NAMALWA (cell line): Measurements from ENCODE around the gene SEZ6L.
A peak's percentile ranks its signal among the peaks of the same experiment; 100 is the strongest.

Source experiments
- DNase-seq: peaks from one replicate; pipeline ENCODE4 v3.0.0-alpha.2; 2015; ENCODE audit warnings: low spot score

SEZ6L gene

DNA sequence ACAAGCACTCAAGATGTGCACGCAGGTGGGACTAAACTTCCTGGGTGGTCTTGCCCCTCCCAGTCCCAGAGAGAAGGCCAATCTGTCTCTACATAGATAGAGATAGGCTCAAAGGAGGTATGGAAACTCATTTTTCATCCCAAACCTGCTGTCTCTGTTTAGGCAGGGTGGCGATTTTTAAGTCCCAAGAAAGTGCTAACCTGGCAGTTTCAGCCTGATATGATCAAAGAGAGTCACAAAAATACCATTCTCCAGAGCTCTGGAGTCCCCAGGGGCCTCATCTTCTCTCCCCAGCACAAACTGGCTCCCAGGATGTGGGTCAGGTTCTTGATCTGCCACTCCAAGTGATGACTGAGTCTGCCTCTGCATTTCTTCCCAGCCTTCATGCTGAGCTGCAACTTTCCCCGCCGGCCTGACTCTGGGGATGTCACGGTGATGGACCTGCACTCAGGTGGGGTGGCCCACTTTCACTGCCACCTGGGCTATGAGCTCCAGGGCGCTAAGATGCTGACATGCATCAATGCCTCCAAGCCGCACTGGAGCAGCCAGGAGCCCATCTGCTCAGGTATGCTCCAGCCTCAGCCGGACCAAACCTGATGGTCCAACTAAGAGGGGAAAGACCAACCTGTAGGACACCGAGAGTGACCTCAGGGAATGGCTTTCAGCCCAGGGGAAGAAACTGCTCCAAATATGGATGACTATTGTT, 129.5 kb downstream of the SEZ6L start:
- DNase-seq, result no peak

DNA sequence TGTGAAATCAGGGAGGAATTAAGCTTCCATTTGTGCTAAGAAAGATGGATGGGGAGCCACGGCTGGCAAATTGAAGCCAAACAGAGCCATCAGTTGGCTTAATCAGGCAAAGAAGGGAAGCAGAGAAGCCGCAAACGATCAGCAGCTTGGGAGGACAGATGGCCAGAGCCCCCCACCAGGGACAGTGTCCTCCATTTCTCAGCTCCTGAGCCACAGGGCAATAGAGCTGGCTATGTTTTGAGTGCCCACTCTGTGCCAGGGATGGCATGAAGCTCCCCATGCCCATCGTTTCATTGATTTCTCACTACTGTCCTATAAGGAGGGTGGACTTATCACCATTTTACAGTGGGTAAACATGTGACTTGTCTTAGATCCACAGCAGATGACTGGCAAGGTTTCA, 133.5 kb downstream of the SEZ6L start:
- DNase-seq, result no peak

DNA sequence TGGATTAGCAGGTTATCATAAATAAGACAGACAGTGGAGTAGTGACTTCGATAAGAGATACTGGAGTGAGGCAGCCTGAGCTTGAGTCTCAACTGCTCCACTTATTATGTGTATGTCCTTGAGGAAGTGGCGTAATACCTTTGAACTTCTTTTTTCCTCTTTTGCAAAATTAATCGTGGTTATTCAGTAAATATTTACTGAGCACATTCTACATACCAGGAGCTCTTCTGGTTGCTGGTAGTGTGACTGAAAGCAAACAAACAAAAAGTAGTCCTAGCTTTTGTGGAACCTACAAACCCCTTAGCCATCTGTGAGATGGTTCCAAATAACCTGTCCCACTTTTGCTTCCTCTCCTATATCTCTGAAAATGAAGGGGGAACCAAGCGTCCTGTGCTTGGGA, 134.2 kb downstream of the SEZ6L start:
- no peak for DNase-seq

DNA sequence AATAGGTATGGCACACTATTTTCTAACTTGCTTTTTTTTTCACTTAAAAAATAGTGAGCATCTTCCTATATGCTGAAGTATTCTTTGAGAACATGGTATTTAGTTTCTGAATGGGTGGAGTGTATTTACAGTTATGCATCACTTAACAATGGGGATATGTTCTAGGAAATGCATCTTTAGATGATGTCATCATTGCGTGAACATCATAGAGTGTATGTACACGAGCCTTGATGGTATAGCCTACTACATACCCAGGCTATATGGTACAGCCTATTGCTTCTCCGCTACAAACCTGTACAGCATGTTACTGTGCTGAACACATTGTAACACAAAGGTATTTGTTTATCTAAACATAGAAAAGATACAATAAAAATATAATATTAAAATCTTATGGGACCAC, 135.5 kb downstream of the SEZ6L start:
- DNase-seq, result no peak

DNA sequence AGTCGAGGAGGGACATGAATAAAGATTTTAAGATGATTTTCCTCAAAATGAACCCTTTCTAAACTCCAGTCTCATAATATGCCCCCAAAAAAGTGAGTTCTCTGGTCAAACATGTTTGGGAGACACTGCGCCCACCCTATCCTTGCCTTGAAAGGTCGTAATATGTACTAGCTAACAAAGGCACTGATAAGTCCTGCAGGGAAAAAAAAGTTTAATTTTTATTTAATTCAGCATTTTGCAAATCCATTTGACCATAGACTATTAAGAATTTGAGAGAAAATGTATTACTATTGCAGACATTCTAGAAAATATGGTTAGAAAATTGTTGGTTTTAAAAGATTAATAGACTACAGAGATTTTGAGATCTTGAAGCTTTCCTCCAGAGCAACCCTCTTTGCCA, 139.2 kb downstream of the SEZ6L start:
- DNase-seq, result no peak

DNA sequence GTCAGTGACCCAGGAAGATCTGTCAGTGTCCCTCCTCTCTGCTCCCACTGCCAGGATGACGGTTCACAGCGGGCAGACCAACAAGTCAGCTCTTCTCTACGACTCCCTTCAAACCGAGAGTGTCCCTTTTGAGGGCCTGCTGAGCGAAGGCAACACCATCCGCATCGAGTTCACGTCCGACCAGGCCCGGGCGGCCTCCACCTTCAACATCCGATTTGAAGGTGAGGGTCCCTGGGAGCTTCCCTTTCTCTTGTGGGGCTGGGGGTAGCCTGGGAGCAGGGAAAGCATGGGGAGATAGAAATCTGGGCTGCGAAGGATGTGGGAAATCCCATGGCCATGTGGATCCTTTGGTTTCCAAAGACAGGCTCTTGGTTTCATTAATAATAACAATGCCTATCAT, 141.4 kb downstream of the SEZ6L start:
- no peak for DNase-seq

DNA sequence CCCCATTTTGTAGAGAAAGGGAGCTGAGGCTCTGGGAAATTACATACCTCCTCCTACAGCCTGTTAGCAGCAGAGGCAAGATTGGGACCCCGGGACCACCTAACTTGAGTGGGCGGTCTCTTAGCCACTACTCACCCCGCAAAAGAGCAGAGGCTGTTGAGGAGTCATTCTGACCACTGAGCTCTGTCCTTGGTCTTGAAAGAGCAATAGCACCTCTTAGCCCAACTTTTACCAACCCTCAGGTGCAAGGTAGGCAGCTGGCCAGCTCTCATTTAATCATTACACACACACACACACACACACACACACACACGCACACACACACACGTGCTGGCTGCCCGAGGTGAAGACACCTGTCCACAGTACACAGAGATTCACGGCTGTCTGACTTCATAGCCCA, 144.0 kb downstream of the SEZ6L start:
- no peak for DNase-seq

DNA sequence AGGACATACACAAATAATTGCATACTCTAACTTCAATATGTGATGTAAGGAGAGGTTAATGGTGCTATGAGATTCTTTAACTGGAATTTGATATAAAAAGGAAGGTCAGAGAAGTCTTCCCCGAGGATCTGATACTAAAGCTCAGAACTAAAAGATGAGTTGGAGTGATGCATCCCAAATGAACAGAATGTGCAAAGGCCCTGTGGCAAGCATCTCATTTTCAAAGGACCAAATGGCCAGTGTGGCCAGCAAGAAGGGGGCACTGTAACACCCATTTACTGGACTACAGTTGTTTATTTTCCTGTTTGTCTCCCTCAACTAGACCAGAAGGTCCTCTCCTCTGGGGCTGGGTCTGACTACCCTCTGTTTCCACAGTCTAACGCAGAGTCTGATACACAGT, 144.9 kb downstream of the SEZ6L start:
- no peak for DNase-seq

DNA sequence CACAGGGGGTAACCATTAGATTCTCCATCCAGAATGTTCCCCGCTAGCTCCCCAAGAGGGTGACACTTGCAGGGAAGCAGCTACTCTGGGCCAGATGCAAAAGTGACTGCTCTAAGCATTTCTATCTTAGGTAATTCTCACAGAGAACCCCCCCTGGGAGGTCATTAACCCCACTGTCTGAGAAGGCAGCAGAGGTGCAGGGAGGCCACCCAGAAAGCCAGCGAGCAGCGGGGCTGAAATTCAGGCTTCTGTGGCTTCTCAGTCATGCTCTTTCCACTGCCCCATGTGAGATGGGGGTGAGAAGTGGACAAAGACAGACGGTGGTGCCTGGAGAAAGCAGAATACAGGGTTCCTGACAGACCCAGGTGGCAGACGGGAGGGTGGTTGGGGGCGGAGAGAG, 145.4 kb downstream of the SEZ6L start:
- DNase-seq, result no peak

DNA sequence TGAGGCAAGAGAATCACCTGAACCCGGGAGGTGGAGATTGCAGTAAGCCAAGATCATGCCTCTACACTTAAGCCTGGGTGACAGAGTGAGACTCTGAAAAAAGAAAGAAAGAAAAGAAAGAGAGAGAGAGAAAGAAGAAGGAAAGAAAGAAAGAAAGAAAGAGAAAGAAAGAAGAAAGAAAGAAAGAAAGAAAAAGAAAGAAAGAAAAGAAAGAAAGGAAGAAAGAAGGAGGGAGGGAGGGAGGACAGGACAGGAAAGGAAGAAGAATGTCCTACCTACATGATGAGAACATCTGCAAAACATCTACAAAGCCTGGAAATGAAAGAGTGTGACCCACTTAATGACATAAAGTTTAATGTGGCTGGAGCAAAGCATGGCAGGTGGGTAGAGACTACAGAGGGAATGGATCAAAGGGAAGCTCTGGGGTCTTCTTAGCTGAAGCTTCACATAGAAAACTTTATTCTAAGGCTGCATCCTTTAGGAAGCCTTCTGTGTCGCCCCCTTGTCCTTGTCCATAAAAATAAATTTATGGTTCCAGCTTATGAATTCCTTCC, 147.5 kb downstream of the SEZ6L start:
- no peak for DNase-seq

DNA sequence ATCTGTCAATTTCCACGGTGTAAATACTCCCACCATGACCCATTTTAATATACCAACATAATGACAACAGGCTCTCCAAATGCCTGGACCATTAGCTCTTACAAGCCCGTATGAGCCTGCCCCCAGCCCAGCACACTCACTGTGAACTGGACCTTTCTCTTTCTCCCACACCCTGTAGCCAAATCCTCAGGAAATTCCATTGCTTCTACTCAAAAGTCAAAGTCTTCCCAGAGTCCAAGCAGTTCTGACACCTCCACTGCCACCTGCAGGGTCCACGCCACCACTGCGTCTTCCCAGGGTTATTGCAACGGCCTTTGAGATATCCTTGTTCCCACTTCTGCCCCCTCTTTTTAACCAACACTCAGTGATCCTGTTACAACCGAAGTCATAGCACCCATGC, 149.7 kb downstream of the SEZ6L start:
- peak; percentile 9 for DNase-seq

DNA sequence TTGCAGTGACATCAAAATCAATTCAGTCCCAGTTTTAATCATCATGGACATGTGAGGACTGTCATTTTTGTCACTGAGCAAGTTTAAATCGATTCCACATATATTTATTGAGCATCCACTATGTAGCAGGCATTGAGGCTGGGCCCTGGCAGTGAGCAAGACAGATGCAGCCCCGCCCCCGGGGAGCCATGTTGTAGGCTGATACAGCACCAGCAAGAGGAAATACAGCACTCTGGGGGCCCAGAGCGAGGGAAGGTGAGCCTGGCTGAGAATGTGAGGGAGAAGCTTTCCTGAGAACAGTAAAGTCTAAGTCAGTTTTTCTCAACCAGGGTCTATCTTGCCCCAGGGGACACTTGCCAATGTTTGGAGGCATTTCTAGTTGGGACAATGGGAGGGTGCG, 151.2 kb downstream of the SEZ6L start:
- DNase-seq, result no peak

DNA sequence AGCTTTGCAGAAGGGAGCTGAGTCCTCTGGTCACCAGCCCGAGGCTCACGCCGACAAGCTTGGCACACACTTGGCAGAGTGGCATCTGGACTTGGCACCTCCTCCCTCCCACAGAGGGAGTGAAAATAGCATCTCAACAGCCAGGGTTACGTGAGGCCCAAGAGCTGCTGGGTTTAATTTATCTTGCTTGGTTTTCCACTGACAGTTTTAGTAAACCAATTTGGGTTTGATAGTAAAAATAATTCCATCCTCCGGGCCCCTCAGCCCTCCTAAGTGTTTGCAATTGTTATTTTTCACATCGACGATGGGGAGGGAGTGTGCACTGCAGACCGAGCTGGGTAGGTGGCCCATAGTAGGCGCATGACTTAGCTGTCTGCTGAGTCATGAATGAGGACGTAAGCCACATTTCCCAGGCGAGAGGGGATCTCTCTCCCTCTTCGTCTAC, 152.2 kb downstream of the SEZ6L start:
- DNase-seq, result no peak

DNA sequence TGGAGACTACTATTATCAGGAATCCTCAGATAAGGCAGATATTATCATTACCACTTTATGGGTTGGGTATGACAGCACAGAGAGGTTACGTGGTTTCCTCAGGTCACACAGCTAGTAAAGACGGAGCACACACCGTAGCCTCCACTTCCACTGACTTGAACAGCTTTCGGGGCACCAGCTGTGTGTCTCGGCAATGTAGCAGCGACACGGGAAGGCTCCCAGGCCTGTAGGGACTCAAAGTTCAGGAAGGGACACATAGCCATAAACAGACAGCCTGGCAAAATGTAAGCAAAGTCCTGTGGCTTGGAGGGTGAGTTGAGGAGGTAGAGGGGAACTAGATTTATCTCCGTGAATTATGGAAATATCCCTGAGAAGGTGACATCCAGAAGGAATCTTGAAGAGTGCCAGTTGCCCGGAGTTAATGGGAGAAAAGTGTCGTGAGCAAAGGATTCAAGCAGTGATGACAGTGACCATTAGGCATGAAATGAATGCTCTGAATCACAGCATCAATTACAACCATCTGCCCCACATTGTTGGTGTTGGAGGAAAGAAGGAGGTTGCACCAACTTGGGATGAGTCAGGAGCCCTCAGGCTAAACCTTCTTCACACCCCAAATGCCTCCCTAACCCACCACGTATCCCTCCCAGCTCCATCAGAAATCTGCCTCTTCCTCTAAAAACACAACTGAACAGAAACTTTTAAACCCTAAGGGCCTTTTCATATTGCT, 153.1 kb downstream of the SEZ6L start:
- no peak for DNase-seq

DNA sequence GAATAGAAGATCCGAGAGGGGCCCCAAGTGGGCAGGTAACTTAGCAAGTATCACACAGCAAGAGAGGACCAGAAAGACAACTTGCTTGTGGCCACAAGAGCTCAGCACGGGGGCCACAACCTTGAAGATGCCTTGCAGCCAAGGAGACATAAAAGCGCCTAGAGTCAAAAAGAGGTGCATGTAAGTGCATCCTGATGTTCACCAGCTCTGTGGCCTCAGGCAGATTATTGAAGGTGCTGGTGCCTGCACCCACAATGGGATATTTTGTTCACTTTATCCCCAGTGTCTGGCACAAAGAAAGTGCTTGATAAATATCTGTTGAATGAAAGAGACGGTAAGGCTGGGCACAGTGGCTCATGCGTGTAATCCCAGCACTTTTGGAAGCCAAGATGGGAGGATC, 153.8 kb downstream of the SEZ6L start:
- no peak for DNase-seq

DNA sequence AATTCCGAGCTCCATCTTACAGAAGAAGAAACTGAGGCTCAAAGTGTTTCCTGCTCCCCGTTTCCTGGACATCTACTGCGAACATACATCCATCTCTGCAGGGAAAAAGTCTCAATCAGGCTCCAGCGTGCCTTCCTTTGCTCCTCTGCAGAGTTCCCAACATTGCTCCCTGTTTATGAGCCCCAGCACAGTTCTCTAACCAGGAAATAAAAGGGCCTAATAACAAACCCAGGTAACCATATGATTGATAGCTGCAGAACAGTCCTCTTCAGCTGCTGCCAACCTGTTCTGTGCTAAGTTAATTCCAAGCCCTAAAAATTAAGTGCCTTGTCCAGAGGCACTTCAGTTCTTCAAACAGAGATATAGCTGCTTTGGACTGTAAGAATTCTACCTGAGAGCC, 154.9 kb downstream of the SEZ6L start:
- no peak for DNase-seq

DNA sequence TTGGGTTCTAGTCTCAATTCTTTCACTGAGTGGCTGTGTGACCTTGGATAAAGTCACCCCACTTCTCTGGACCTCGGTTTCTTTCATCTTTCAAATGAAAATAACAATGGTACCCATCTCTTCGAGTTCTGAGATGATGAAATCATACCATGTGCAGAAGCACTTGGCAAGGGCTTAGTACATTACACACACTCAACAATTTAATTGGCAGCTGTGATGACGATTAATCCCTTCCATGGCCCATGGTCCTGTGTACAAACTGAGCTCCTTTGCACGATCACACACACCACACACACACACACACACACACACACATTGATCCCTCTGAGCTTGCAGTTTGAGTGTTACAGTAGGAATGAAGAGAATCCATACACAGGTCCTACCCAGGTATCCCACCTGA, 156.4 kb downstream of the SEZ6L start:
- DNase-seq, result no peak

DNA sequence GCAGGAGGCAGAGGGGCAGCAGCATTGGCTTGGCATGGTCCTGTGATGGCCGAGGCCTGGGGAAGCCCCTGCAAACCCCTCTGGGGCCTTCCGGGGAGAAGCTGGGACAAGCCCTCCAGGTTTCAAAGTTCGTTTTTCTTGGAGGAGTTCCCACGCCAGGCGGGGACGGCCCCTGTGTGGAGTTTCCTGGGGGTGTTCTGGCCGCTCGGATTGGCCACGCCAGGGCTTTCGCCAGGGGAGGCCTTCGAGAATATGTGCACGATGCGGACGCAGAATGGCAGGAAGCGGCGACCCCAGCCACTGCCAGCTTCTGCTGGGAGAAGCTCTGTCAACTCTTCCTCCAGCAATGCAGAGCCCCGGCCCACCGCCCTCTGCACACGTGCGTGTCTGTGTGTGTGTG, 157.5 kb downstream of the SEZ6L start:
- no peak for DNase-seq

DNA sequence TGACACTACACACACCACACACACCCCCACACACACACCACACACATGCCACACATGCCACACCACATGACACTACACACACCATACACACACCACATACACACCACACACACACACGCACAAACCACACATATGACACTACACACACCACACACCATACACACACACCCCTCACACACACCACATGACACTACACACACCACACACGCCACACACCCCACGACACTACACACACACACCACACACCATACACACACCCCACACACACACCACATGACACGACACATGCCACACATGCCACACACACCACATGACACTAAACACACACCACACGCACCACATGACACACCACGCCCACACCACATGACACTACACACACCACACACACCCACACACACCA, 158.0 kb downstream of the SEZ6L start:
- no peak for DNase-seq

DNA sequence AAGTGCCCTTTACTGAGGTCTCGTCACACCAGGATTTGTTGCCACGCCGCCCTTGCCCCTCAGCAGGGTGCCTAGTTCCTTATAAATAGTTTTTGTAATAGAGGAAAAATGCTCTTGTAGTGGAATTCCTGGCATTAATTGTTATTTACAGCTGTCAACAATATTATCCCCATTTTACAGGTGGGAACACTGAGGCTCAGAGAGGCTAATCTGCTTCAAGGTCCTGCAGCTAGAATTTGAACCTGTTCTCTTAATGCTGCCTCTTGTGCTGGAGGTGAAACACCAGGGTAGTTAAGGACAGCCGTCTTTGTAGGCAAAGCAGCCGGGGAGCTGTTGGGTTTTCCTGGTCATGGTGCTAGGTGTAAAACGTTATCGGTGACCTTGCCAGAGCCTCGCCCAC, 159.0 kb downstream of the SEZ6L start:
- no peak for DNase-seq

DNA sequence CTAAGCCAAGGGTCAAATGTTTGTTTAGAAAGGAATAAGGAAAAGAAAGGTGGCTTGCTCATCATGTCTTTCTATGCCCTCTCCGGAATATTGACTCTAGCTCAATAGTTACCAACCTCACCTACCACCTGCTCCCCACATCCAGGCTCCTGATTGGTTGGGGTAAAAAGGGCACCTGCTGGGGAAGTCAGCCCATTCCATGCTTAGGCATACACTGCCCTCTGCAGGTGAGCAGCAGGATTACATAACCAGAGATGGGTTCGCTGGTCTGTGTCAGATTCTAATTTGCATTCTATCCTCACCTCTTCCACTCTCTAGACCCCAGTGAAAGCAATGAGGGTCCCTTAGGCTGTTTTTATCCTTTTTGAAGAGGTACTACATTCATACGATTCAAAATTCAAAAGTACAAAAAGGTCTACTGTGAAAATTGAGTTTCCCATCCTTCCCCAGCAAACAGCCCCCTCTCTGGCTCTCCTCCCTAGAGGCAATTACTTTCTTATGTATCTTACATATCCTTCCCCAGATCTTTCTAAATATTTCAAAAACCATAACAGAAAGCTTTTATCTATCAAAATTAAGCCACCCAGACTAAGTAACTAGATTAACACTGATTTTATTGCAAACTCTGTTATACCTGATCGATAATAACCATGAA, 161.8 kb downstream of the SEZ6L start:
- DNase-seq, result peak; percentile 76

DNA sequence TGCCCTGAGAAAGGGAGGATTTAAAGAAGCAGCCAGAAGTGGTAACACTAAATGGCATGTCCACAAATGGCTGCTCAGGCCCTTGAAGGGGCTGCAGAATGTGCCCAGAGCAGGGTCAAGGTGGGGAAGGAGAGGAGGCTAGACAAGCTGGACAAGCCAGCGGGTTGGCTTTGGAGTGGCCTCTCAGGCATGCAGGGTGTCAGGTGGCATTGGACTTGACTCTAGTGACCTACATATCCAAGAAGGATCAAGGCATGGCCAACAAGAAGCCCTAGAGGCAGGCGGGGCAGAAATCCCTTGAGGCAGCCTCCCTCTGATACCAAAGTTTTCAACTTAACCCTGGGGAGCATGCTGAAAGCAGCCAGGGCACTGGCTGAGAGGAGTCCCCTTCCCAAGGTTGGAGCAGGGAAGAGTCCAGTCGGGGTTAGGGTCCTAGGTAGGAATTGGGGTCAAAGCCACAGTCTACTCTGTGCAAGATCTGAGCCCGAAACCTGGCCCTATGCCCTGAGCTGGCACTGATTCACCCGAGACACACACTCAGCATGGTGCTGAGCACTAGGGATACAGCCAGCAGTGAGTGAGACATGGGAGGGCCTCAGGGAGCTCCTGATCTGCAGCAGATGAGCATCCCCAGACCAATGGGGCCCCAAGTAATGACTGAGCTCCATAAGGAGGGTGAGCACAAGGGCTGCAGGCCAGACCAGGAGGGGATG, 164.0 kb downstream of the SEZ6L start:
- no peak for DNase-seq
